HepG2 (cell line): ENCODE measurements around the gene C14orf93. TPM values are rescaled to one million over a fixed set of nuclear protein-coding genes. Genes with fewer than 3 reads are reported as not detected.

ENCODE experiments used
- ELF3 ChIP-seq: IDR thresholded peaks from 2 replicates; pipeline ENCODE4 v1.6.1; 2016; ENCODE audit warnings: missing genetic modification reagents, missing compliant biosample characterization
- GMEB1 ChIP-seq: sonication (generic); formaldehyde crosslinking; IDR thresholded peaks from 2 replicates; pipeline ENCODE4 v1.5.1; 2020; ENCODE audit warnings: missing genetic modification reagents, mild to moderate bottlenecking, borderline replicate concordance
- MED1 ChIP-seq: sonication (generic); formaldehyde crosslinking; IDR thresholded peaks from 2 replicates; pipeline ENCODE4 v1.4.0; 2020; ENCODE audit warnings: missing genetic modification reagents
- NR2C2 ChIP-seq: sonication (generic); formaldehyde crosslinking; IDR thresholded peaks from 2 replicates; pipeline ENCODE4 v1.4.0; 2020; ENCODE audit warnings: missing genetic modification reagents, mild to moderate bottlenecking, moderate library complexity, borderline replicate concordance
- TFDP2 ChIP-seq: sonication (generic); formaldehyde crosslinking; IDR thresholded peaks from 2 replicates; pipeline ENCODE4 v1.4.0; 2020; ENCODE audit warnings: missing genetic modification reagents
- ZNF143 ChIP-seq: sonication (generic); formaldehyde crosslinking; IDR thresholded peaks from 2 replicates; pipeline ENCODE4 v1.4.0; 2020; ENCODE audit warnings: missing genetic modification reagents
- ZNF205 ChIP-seq: IDR thresholded peaks from 2 replicates; pipeline ENCODE4 v1.6.1; 2018; ENCODE audit warnings: missing biosample characterization, missing genetic modification reagents
- ZNF232 ChIP-seq: sonication (generic); formaldehyde crosslinking; IDR thresholded peaks from 2 replicates; pipeline ENCODE4 v1.4.0; 2020; ENCODE audit warnings: missing genetic modification reagents, borderline replicate concordance
- ZNF7 ChIP-seq: IDR thresholded peaks from 2 replicates; pipeline ENCODE4 v1.6.1; 2016; ENCODE audit warnings: missing biosample characterization, missing genetic modification reagents
- ZNF703 ChIP-seq: sonication (generic); formaldehyde crosslinking; IDR thresholded peaks from 2 replicates; pipeline ENCODE4 v1.5.1; 2020; ENCODE audit warnings: missing genetic modification reagents, mild to moderate bottlenecking, moderate library complexity, borderline replicate concordance
- ZNF777 ChIP-seq: sonication (generic); formaldehyde crosslinking; IDR thresholded peaks from 2 replicates; pipeline ENCODE4 v1.4.0; 2020; ENCODE audit warnings: missing genetic modification reagents
- polyA plus RNA-seq, 8 experiments: library from polyadenylated mRNA; depleted of rRNA in 3 of 8; stranded (reverse) in 7 of 8; unstranded in 1 of 8; fragments of >200 nt; fragmentation: Illumina TruSeq in 4 of 8; extraction: Trizol in 4 of 8; gene quantifications; 2 replicates each; pipeline versions ENCODE4 v1.2.1 to v1.2.3, GENCODE V29; 2011 to 2016; ENCODE audit warnings: low read depth in 4 of 8, missing spikeins in 1 of 8, mixed read lengths in 1 of 8; ENCODE audit not compliant: insufficient read depth in 1 of 8
- total RNA-seq, 5 experiments: library from RNA; depleted of rRNA; stranded (reverse); fragments of >200 nt; fragmentation: Illumina TruSeq; extraction: Trizol; gene quantifications; 2 replicates each; pipeline ENCODE4 v1.2.3, GENCODE V29; 2016; ENCODE audit warnings: low read depth in 1 of 5
- TF ChIP-seq, protein P1 (sequence below): sonication (generic); formaldehyde crosslinking; IDR thresholded peaks from 2 replicates; pipeline ENCODE4 v1.4.0; 2020; ENCODE audit warnings: missing genetic modification reagents
- TF ChIP-seq, protein P2 (sequence below): sonication (generic); formaldehyde crosslinking; IDR thresholded peaks from one replicate; pipeline ENCODE4 v1.5.1; 2020; ENCODE audit warnings: mild to moderate bottlenecking, missing genetic modification reagents; ENCODE audit errors: not compliant biosample characterization

The C14orf93 gene
- total and polyA plus RNA-seq, 2 of the 13 experiments (the other 11 are each of a cell fraction or from before 2014, with no cell fraction given): 11.4 to 22.5 TPM

DNA sequence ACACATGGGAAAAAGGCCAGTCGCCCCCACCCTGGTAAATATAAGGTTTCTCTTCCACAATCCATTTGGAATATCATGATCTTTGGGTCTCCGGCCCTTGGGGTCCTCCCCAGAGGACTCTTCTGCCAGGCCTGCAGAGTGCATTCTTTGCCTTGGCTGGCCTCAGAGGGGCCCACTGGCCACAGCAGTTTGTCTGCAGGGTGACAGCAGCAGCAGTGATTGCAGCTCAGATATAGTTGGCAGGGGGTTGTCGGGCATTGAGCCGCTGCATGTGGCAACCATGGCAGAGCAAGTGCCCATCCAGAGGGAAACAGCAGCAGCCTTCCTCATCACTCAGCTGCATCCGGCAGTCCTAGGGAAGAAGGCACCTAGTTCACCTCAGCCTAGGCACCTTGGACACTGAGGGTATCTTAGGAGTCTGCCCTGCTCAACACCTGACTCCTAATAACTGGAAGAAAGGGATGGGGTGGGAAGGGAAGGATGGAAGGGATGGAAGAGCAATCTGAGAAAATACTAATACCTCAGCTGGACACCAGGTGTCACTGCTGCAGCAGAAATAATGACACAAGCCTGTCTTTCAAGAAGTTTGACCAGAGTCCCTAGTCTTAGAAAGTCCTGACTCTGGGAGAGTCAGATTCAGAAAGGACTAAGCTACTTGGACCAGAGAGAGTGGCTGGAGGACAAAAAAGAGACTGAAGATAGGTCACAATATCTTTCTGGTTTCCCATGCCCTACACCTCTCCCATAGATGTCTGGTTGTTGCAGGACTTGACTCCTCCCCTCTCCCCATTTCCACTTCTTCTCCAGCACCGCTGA is 36.5 kb downstream of the C14orf93 start (continued):
- peak; percentile 53 for TF ChIP-seq ELF3 (CRISPR knock-in tag)
- no peak for TF ChIP-seq ZNF232 (CRISPR knock-in tag)
- TF ChIP-seq ZNF143 (CRISPR knock-in tag): no peak
- TF ChIP-seq ZNF7 (CRISPR knock-in tag): no peak; the same call in 1 of the 2 replicates
- no peak for TF ChIP-seq MED1 (CRISPR knock-in tag)
- no peak for TF ChIP-seq NR2C2 (CRISPR knock-in tag)
- TF ChIP-seq GMEB1 (CRISPR knock-in tag): 0 out of 2 replicates have a peak, but pooled peaks have one; percentile 43
- TF ChIP-seq, protein P1, sequence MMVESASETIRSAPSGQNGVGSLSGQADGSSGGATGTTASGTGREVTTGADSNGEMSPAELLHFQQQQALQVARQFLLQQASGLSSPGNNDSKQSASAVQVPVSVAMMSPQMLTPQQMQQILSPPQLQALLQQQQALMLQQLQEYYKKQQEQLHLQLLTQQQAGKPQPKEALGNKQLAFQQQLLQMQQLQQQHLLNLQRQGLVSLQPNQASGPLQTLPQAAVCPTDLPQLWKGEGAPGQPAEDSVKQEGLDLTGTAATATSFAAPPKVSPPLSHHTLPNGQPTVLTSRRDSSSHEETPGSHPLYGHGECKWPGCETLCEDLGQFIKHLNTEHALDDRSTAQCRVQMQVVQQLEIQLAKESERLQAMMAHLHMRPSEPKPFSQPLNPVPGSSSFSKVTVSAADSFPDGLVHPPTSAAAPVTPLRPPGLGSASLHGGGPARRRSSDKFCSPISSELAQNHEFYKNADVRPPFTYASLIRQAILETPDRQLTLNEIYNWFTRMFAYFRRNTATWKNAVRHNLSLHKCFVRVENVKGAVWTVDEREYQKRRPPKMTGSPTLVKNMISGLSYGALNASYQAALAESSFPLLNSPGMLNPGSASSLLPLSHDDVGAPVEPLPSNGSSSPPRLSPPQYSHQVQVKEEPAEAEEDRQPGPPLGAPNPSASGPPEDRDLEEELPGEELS (CRISPR knock-in tag): no peak
- TF ChIP-seq ZNF703 (CRISPR knock-in tag): no peak
- TF ChIP-seq, protein P2, sequence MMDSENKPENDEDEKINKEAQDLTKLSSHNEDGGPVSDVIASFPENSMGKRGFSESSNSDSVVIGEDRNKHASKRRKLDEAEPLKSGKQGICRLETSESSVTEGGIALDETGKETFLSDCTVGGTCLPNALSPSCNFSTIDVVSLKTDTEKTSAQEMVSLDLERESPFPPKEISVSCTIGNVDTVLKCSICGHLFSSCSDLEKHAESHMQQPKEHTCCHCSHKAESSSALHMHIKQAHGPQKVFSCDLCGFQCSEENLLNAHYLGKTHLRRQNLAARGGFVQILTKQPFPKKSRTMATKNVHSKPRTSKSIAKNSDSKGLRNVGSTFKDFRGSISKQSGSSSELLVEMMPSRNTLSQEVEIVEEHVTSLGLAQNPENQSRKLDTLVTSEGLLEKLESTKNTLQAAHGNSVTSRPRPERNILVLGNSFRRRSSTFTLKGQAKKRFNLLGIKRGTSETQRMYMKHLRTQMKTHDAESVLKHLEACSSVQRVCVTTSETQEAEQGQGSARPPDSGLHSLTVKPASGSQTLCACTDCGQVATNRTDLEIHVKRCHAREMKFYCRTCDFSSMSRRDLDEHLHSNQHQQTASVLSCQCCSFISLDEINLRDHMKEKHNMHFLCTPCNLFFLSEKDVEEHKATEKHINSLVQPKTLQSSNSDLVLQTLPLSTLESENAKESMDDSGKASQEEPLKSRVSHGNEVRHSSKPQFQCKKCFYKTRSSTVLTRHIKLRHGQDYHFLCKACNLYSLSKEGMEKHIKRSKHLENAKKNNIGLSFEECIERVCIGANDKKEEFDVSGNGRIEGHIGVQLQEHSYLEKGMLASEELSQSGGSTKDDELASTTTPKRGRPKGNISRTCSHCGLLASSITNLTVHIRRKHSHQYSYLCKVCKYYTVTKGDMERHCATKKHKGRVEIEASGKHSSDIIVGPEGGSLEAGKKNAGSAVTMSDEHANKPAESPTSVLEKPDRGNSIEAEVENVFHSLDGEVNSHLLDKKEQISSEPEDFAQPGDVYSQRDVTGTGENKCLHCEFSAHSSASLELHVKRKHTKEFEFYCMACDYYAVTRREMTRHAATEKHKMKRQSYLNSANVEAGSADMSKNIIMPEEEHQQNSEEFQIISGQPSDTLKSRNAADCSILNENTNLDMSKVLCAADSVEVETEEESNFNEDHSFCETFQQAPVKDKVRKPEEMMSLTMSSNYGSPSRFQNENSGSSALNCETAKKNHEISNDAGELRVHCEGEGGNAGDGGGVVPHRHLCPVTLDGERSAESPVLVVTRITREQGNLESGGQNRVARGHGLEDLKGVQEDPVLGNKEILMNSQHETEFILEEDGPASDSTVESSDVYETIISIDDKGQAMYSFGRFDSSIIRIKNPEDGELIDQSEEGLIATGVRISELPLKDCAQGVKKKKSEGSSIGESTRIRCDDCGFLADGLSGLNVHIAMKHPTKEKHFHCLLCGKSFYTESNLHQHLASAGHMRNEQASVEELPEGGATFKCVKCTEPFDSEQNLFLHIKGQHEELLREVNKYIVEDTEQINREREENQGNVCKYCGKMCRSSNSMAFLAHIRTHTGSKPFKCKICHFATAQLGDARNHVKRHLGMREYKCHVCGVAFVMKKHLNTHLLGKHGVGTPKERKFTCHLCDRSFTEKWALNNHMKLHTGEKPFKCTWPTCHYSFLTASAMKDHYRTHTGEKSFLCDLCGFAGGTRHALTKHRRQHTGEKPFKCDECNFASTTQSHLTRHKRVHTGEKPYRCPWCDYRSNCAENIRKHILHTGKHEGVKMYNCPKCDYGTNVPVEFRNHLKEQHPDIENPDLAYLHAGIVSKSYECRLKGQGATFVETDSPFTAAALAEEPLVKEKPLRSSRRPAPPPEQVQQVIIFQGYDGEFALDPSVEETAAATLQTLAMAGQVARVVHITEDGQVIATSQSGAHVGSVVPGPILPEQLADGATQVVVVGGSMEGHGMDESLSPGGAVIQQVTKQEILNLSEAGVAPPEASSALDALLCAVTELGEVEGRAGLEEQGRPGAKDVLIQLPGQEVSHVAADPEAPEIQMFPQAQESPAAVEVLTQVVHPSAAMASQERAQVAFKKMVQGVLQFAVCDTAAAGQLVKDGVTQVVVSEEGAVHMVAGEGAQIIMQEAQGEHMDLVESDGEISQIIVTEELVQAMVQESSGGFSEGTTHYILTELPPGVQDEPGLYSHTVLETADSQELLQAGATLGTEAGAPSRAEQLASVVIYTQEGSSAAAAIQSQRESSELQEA (CRISPR knock-in tag): no peak
- no peak for TF ChIP-seq TFDP2 (CRISPR knock-in tag)
- 0 out of 2 replicates have a peak, but pooled peaks have one; percentile 56 for TF ChIP-seq ZNF205 (CRISPR knock-in tag)
- no peak for TF ChIP-seq ZNF777
